ENCODE results near the gene FSTL5.

The FSTL5 gene

DNA sequence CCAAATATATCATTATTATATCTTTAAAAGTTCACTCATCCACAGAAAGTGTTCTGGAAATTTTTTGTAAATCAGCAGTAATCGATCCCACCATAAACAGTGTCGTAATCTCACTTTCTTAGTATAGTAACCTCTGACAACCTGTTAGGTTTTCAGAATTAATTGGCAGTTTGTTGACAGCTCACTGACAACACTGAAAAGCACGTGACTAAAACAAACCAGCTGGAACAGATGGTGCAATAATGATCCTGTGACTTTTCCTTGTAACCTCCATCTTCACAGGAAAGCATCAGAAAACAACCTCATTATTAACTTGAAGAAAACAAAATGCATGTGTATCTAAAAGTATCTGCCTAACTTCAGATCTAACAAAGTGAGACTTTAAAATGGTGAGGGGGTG, 48.5 kb downstream of the FSTL5 start:
- TF ChIP-seq MAX (IDR thresholded peaks at IDR 0.05) (no peak), FOXM1 (IDR thresholded peaks at IDR 0.05; ENCODE audit: borderline replicate concordance, low read depth) (no peak), EP300 (IDR thresholded peaks at IDR 0.05; ENCODE audit: borderline replicate concordance) (no peak), CEBPB (IDR thresholded peaks at IDR 0.05) (no peak), NFIC (IDR thresholded peaks at IDR 0.05) (no peak), EGR1 (IDR thresholded peaks at IDR 0.05) (no peak), RAD21 (IDR thresholded peaks at IDR 0.05; ENCODE audit: low read depth) (no peak), CREB1 (IDR thresholded peaks at IDR 0.05; ENCODE audit: low read depth) (no peak), REST (IDR thresholded peaks at IDR 0.05; ENCODE audit: low read depth) (no peak), TAF1 (IDR thresholded peaks at IDR 0.05; ENCODE audit: low read depth) (no peak), TEAD4 (IDR thresholded peaks at IDR 0.05) (no peak), YY1 (IDR thresholded peaks at IDR 0.05; ENCODE audit: low read depth) (no peak), TCF12 (IDR thresholded peaks at IDR 0.05; ENCODE audit: low read depth) (no peak), ZBTB7A (IDR thresholded peaks at IDR 0.05; ENCODE audit: low read depth) (no peak)
- TF ChIP-seq, protein P1, sequence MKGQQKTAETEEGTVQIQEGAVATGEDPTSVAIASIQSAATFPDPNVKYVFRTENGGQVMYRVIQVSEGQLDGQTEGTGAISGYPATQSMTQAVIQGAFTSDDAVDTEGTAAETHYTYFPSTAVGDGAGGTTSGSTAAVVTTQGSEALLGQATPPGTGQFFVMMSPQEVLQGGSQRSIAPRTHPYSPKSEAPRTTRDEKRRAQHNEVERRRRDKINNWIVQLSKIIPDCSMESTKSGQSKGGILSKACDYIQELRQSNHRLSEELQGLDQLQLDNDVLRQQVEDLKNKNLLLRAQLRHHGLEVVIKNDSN (IDR thresholded peaks at IDR 0.05): no peak

DNA sequence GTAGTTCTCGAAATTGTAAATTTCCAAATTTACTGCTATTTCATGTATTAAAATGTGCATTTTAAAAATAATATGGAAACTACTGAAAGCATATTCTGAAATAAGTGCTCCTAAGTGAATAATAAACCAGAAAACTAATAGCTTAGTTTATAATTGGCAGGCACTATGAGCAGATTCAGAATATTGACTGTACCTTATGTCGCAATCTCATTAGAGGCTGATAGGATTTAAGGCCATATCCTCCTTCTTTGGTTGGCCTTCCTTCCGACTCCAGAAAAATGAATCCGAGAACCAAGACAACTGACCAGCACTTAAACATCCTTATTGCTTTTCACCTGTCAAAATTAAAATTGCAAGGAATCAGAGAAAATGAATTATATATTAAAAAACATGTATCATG, 52.7 kb downstream of the FSTL5 start:
- TF ChIP-seq REST (IDR thresholded peaks at IDR 0.05; ENCODE audit: low read depth) (no peak), CEBPB (IDR thresholded peaks at IDR 0.05) (peak; percentile 38; the same call in 1 of the 2 replicates), RAD21 (IDR thresholded peaks at IDR 0.05; ENCODE audit: low read depth) (no peak), NFIC (IDR thresholded peaks at IDR 0.05) (no peak), FOXM1 (IDR thresholded peaks at IDR 0.05; ENCODE audit: borderline replicate concordance, low read depth) (no peak), CREB1 (IDR thresholded peaks at IDR 0.05; ENCODE audit: low read depth) (no peak), YY1 (IDR thresholded peaks at IDR 0.05; ENCODE audit: low read depth) (no peak)
- TF ChIP-seq, protein P1 (IDR thresholded peaks at IDR 0.05): no peak

GRCh38 chr4:162104459-162105124, 59.2 kb downstream of the FSTL5 start:
- TF ChIP-seq TAF1 (IDR thresholded peaks at IDR 0.05; ENCODE audit: low read depth): no peak
- no peak for TF ChIP-seq CREB1 (IDR thresholded peaks at IDR 0.05; ENCODE audit: low read depth)
- no peak for TF ChIP-seq ZBTB7A (IDR thresholded peaks at IDR 0.05; ENCODE audit: low read depth)
- no peak for TF ChIP-seq FOXM1 (IDR thresholded peaks at IDR 0.05; ENCODE audit: borderline replicate concordance, low read depth)
- TF ChIP-seq TEAD4 (IDR thresholded peaks at IDR 0.05): no peak
- TF ChIP-seq, protein P1 (IDR thresholded peaks at IDR 0.05): no peak
- TF ChIP-seq NFIC (IDR thresholded peaks at IDR 0.05): no peak
- no peak for TF ChIP-seq EGR1 (IDR thresholded peaks at IDR 0.05)
- no peak for TF ChIP-seq MAX (IDR thresholded peaks at IDR 0.05)
- TF ChIP-seq YY1 (IDR thresholded peaks at IDR 0.05; ENCODE audit: low read depth): no peak
- no peak for TF ChIP-seq EP300 (IDR thresholded peaks at IDR 0.05; ENCODE audit: borderline replicate concordance)
- no peak for TF ChIP-seq REST (IDR thresholded peaks at IDR 0.05; ENCODE audit: low read depth)
- TF ChIP-seq RAD21 (IDR thresholded peaks at IDR 0.05; ENCODE audit: low read depth): no peak
- no peak for TF ChIP-seq CEBPB (IDR thresholded peaks at IDR 0.05)
- no peak for TF ChIP-seq TCF12 (IDR thresholded peaks at IDR 0.05; ENCODE audit: low read depth)

DNA sequence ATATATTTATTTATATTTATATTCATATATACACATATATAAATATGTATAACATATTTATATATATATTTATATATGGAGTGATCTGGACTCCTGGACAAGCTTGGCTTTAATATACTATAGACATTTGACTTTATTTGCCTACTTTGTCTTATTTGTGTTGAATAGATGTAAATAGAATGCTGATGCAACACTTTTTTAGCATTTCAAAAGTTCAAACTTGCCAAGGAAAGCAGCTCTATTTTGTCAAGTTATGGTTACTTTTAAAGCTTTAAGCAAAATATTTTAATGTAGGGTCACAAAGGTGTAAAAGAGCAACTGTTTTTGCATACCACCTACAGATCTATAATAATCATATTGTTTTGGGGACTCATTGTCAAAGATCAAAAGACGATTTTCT, 61.1 kb downstream of the FSTL5 start:
- TF ChIP-seq FOXM1 (IDR thresholded peaks at IDR 0.05; ENCODE audit: borderline replicate concordance, low read depth) (no peak), RAD21 (IDR thresholded peaks at IDR 0.05; ENCODE audit: low read depth) (no peak), REST (IDR thresholded peaks at IDR 0.05; ENCODE audit: low read depth) (no peak), EP300 (IDR thresholded peaks at IDR 0.05; ENCODE audit: borderline replicate concordance) (no peak), CEBPB (IDR thresholded peaks at IDR 0.05) (no peak), TEAD4 (IDR thresholded peaks at IDR 0.05) (no peak), TCF12 (IDR thresholded peaks at IDR 0.05; ENCODE audit: low read depth) (no peak), CREB1 (IDR thresholded peaks at IDR 0.05; ENCODE audit: low read depth) (no peak), TAF1 (IDR thresholded peaks at IDR 0.05; ENCODE audit: low read depth) (no peak), YY1 (IDR thresholded peaks at IDR 0.05; ENCODE audit: low read depth) (no peak), NFIC (IDR thresholded peaks at IDR 0.05) (no peak), ZBTB7A (IDR thresholded peaks at IDR 0.05; ENCODE audit: low read depth) (no peak), MAX (IDR thresholded peaks at IDR 0.05) (no peak), EGR1 (IDR thresholded peaks at IDR 0.05) (no peak)
- TF ChIP-seq, protein P1 (IDR thresholded peaks at IDR 0.05): no peak

All from Ishikawa (cell line).